GM23248 (cell line): Measurements from ENCODE around the gene GPX4. TPM values are rescaled to one million over a fixed set of nuclear protein-coding genes. Genes with fewer than 3 reads are reported as not detected.

Experiments
- DNase-seq: peaks from one replicate; pipeline ENCODE4 v3.0.0-alpha.2; 2015
- H2AFZ ChIP-seq: fragments of 200-600 bp; sonication (generic); 2 replicates; pipeline ENCODE4 v1.6.1; 2016; ENCODE audit warnings: antibody characterized with exemption
- H3F3A ChIP-seq: fragments of 200-600 bp; sonication (generic); 2 replicates; pipeline ENCODE4 v1.6.1; 2016; ENCODE audit warnings: mild to moderate bottlenecking, antibody characterized with exemption, mixed run types; ENCODE audit not compliant: insufficient read depth
- H3K27ac ChIP-seq: fragments of 200-600 bp; sonication (generic); 2 replicates; pipeline ENCODE4 v1.5.1; 2016; ENCODE audit warnings: mild to moderate bottlenecking
- H3K27me3 ChIP-seq: fragments of 200-600 bp; sonication (generic); replicated peaks from 2 replicates; pipeline ENCODE4 v1.6.1; 2016; ENCODE audit warnings: mild to moderate bottlenecking; ENCODE audit not compliant: insufficient read depth
- H3K36me3 ChIP-seq: fragments of 200-600 bp; sonication (generic); 2 replicates; pipeline ENCODE4 v1.6.1; 2016; ENCODE audit warnings: low read depth, mild to moderate bottlenecking
- H3K4me1 ChIP-seq: fragments of 200-600 bp; sonication (generic); 2 replicates; pipeline ENCODE4 v1.6.1; 2016; ENCODE audit warnings: mild to moderate bottlenecking; ENCODE audit not compliant: insufficient read depth
- H3K4me2 ChIP-seq: fragments of 200-600 bp; sonication (generic); one replicate; pipeline ENCODE4 v1.6.1; 2016; ENCODE audit warnings: mild to moderate bottlenecking; ENCODE audit not compliant: unreplicated experiment
- H3K4me3 ChIP-seq: fragments of 200-600 bp; sonication (generic); 2 replicates; pipeline ENCODE4 v1.5.1; 2016; ENCODE audit warnings: mild to moderate bottlenecking
- H3K79me2 ChIP-seq: fragments of 200-600 bp; sonication (generic); 2 replicates; pipeline ENCODE4 v1.6.1; 2016; ENCODE audit warnings: mild to moderate bottlenecking; ENCODE audit not compliant: insufficient read depth
- H3K9ac ChIP-seq: fragments of 200-600 bp; sonication (generic); 2 replicates; pipeline ENCODE4 v1.6.1; 2016; ENCODE audit warnings: mild to moderate bottlenecking
- H3K9me2 ChIP-seq: fragments of 200-600 bp; sonication (generic); 2 replicates; pipeline ENCODE4 v1.6.1; 2016; ENCODE audit warnings: mixed run types, mild to moderate bottlenecking, moderate library complexity; ENCODE audit not compliant: insufficient read depth
- H3K9me3 ChIP-seq: fragments of 200-600 bp; sonication (generic); one replicate; pipeline ENCODE4 v1.6.1; 2017; ENCODE audit warnings: low read depth
- H4K20me1 ChIP-seq: fragments of 200-600 bp; sonication (generic); 2 replicates; pipeline ENCODE4 v1.6.0; 2016; ENCODE audit not compliant: insufficient read depth
- EZH2 ChIP-seq: fragments of 200-600 bp; sonication (generic); IDR thresholded peaks from 2 replicates; pipeline ENCODE4 v1.6.1; 2018; ENCODE audit warnings: antibody characterized with exemption, mild to moderate bottlenecking; ENCODE audit not compliant: insufficient read depth, poor library complexity, severe bottlenecking
- EZH2phosphoT487 ChIP-seq: fragments of 200-600 bp; sonication (generic); IDR thresholded peaks from 2 replicates; pipeline ENCODE4 v1.6.1; 2018; ENCODE audit warnings: antibody characterized with exemption, moderate library complexity, mild to moderate bottlenecking, low read depth; ENCODE audit not compliant: insufficient read depth
- WGBS, 2 experiments: methylation state at CpG; one replicate each; pipeline ENCODE4 v1.1.6; 2015 to 2017; ENCODE audit warnings: low lambda C conversion rate in 2 of 2, low coverage in 1 of 2; ENCODE audit errors: missing lambda C conversion rate in 2 of 2; 5-methylcytosine and 5-hydroxymethylcytosine counted together
- in situ Hi-C: fragments of 300-500 bp; cut with MboI; formaldehyde crosslinking; loops from 2 replicates; pipeline ENCODE4 v1.15.0; 2020
- polyA plus RNA-seq: library from polyadenylated mRNA; unstranded; fragments of >200 nt; fragmentation: Nextera tagmentation; extraction: Ambion mirVana; gene quantifications from 2 replicates; pipeline ENCODE4 v1.2.1, GENCODE V29; 2016
- total RNA-seq: library from RNA; depleted of rRNA; stranded (reverse); fragments of >200 nt; shearing (Covaris generic); gene quantifications from 2 replicates; pipeline ENCODE4 v1.2.3, GENCODE V29; 2014

The GPX4 gene
- total and polyA plus RNA-seq, 2 experiments from 2014 or later, result 298 to 607 TPM

DNA sequence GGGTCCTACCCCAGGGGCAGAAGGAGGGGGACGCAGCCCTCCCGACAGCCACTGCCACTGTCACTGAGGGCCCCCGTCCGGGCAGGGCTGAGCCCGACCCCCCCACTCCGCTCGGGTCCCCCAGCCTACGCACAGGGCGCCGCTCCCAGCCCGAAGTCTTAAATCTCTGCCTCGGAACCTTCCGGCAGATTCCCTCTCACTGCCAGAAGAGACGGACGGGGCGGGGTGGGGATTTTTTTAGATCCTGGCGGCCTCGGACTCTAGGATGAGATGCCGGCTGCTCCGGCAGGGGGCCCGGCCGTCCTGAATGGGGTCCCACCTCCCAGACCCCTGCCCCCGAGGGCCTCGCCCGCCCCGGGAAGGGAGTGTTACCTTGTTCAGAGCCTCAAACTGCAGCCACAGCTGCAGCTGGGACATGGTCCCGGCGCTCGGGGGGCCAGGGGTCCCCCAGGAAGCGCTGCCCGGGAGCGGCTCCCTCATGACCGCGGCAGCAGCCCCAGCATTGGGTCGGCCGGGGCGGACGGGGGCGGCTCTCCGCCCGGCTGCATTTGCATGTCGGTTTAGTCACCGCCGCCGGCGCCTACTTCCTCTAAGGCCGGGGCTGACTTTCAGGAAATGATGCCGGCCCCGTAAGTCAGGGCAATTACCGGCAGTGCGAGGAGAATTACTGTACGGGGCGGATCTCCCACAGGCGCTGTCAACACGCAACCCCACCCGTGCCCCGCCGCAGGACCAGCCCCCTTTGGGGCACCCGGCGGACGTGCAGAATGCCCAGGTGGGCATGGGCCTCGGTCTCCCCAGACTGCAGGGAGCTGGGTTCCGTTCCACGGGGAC, 28.1 kb downstream of the GPX4 start:
- 2% methylated on average over 48 to 52 of the region's 64 CpGs for WGBS, 2 experiments
- H3K9me3 ChIP-seq, result no peaks in the 10 kb centered on the region
- in situ Hi-C loops, result no loop called here
- no peak overlapping the region for H2AFZ ChIP-seq
- peaks cover 8% of the 10 kb centered on the region; the same call in 1 of the 2 replicates for H3F3A ChIP-seq
- H3K9me2 ChIP-seq, result no peaks in the 10 kb centered on the region
- no peaks in the 10 kb centered on the region for H3K27me3 ChIP-seq
- no peaks in the 10 kb centered on the region for H3K36me3 ChIP-seq
- H3K4me3 ChIP-seq, result peak overlapping the region; percentile 84
- peaks cover 95% of the 10 kb centered on the region for H3K79me2 ChIP-seq
- peaks cover 19% of the 10 kb centered on the region; the same call in 1 of the 2 replicates for H3K4me1 ChIP-seq
- H3K27ac ChIP-seq, result peak overlapping the region; percentile 95
- H3K4me2 ChIP-seq, result peak overlapping the region; percentile 77
- TF ChIP-seq EZH2 (no peak), EZH2phosphoT487 (no peak)
- no peaks in the 10 kb centered on the region for H4K20me1 ChIP-seq
- peak; percentile 99 for DNase-seq
- H3K9ac ChIP-seq, result peak overlapping the region; percentile 96

DNA sequence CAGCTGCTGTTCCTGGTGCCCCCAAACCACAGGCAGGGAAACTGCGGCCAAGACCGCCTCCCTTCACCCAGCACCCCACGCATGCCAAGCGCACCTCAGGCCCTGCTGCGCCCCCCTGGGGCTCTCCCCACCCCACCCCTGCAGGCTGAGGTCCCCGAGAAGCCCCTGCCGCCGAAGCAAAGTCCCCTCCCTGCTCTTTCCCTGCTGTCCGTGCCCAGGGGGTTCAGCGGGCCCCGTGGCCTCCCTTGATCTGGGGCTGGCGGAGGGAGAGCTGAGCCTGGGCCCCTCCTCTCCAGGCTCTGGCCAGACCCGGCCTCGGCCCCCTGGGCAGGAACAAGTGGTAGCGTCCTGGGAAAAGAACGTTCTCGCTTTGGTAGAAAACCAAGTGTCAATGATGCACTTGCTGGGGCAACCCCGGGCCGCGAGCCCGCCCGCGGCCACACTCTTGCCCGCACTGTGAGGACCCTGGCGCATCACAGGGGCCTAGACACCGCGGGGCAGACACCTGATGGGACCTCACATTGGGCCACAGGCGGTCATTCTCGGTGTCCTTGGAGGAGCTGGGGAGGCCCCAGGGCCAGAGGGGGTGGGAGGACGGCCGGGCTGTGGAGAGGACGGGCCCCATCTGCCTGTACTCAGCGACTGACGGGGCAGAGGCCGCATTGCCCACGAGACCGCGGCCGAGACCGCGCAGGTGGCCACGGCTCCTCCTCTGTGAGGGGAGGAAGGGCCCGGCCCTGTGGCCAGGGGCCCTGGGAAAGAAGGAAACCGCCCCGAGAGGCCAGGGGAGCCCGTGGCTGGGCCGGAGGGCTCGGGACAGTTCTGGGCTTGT, 29.0 kb downstream of the GPX4 start:
- no peak overlapping the region for H2AFZ ChIP-seq
- DNase-seq, result no peak
- peak overlapping the region; percentile 96 for H3K9ac ChIP-seq
- H3K4me1 ChIP-seq, result peaks cover 19% of the 10 kb centered on the region; the same call in 1 of the 2 replicates
- no peaks in the 10 kb centered on the region for H3K27me3 ChIP-seq
- peak overlapping the region; percentile 95 for H3K27ac ChIP-seq
- H3K4me3 ChIP-seq, result peak overlapping the region; percentile 84
- H3K9me3 ChIP-seq, result no peaks in the 10 kb centered on the region
- WGBS, 2 experiments, result 64 to 68% methylated on average over 18 to 45 of the region's 48 CpGs
- H3K36me3 ChIP-seq, result no peaks in the 10 kb centered on the region
- H3K79me2 ChIP-seq, result peaks cover 87% of the 10 kb centered on the region
- TF ChIP-seq EZH2phosphoT487 (no peak), EZH2 (no peak)
- peaks cover 8% of the 10 kb centered on the region; the same call in 1 of the 2 replicates for H3F3A ChIP-seq
- in situ Hi-C loops, result no loop called here
- peak overlapping the region; percentile 77 for H3K4me2 ChIP-seq
- H3K9me2 ChIP-seq, result no peaks in the 10 kb centered on the region
- no peaks in the 10 kb centered on the region for H4K20me1 ChIP-seq

DNA sequence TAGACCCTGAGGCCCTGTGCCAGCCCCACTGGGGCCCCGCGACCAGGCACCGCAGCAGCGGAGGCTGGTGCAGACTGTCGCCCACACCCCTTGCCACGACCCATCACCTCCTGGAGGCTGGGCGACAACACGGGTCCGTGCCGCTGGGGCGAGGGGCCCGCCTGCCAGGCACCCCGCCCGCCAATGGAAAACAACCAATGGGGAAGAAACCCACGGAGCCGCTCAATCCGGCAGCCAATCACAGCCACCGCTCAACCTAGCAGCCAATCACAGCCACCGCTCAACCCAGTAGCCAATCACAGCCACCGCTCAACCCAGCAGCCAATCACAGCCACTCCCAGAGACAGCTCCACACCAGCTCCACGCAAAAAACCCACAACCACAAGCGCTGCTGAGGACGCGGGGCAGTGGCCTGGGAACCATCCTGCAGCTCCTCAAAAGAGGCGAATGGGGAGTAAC, 29.7 kb downstream of the GPX4 start:
- Histone ChIP-seq H3K27ac (no peak overlapping the region), H2AFZ (no peak overlapping the region), H3K9me3 (no peaks in the 10 kb centered on the region), H3K9ac (no peak overlapping the region), H3K4me1 (peaks cover 19% of the 10 kb centered on the region; the same call in 1 of the 2 replicates), H3K9me2 (no peaks in the 10 kb centered on the region), H3K4me3 (no peak overlapping the region), H3K79me2 (peaks cover 79% of the 10 kb centered on the region), H4K20me1 (no peaks in the 10 kb centered on the region), H3K36me3 (no peaks in the 10 kb centered on the region), H3F3A (peaks cover 8% of the 10 kb centered on the region; the same call in 1 of the 2 replicates), H3K27me3 (no peaks in the 10 kb centered on the region), H3K4me2 (no peak overlapping the region)
- TF ChIP-seq EZH2 (no peak), EZH2phosphoT487 (no peak)
- DNase-seq, result no peak
- in situ Hi-C loops, result no loop called here
- 95% methylated on average over 12 to 25 of the region's 25 CpGs for WGBS, 2 experiments

DNA sequence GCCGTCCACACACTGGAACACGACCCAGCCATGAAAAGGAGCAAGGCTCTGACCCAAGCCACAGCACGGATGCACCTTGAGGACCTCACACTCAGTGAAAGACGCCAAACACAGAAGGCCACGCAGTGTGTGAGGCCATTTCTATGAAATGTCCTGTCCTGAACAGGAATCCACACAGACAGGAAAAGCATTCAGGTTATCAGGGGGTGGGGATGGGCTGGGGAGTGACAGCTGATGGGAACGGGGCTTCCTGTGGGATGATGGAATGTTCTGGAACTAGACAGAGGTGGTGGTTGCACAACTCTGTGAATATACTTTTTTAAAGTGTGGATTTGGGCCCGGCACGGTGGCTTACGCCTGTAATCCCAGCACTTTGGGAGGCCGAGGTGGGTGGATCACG, 30.6 kb downstream of the GPX4 start:
- Histone ChIP-seq H3K4me2 (no peak overlapping the region), H2AFZ (no peak overlapping the region), H3K4me1 (peaks cover 12% of the 10 kb centered on the region; the same call in 1 of the 2 replicates), H3K27me3 (no peaks in the 10 kb centered on the region), H3K9ac (no peak overlapping the region), H4K20me1 (no peaks in the 10 kb centered on the region), H3K27ac (no peak overlapping the region), H3K9me3 (no peaks in the 10 kb centered on the region), H3K79me2 (peaks cover 70% of the 10 kb centered on the region), H3K36me3 (no peaks in the 10 kb centered on the region), H3K9me2 (no peaks in the 10 kb centered on the region), H3F3A (peaks cover 8% of the 10 kb centered on the region; the same call in 1 of the 2 replicates), H3K4me3 (no peak overlapping the region)
- 96 to 100% methylated on average over 11 of the region's 11 CpGs for WGBS, 2 experiments
- no peak for DNase-seq
- in situ Hi-C loops, result no loop called here
- TF ChIP-seq EZH2phosphoT487, result no peak
- TF ChIP-seq EZH2, result no peak
